HS-5 (cell line): ENCODE measurements around the gene COL19A1.
A peak's percentile ranks its signal among the peaks of the same experiment; 100 is the strongest.
"Not testable (repeated sequence)": the region's sequence is repeated elsewhere in the genome, so short reads cannot be mapped to it uniquely, and the experiment has no call there.

Experiments used
- DNase-seq: peaks from one replicate; pipeline ENCODE4 v3.0.0-alpha.2; 2012; ENCODE audit warnings: low read depth

The COL19A1 gene

DNA sequence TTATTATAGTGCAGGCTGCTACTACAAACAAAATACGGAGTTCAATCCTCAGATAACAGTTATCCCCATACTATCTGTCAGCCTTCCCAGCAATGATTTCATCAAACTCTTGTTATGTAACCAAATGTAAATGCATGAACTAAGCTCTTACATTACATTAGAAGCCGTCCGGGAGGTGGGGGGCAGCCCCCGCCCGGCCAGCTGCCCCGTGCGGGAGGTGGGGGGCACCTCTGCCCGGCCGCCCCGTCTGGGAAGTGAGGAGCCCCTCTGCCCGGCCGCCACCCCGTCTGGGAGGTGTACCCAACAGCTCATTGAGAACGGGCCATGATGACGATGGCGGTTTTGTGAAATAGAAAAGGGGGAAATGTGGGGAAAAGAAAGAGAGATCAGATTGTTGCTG lies 99.6 kb downstream of the COL19A1 start:
- not testable (repeated sequence) for DNase-seq

DNA sequence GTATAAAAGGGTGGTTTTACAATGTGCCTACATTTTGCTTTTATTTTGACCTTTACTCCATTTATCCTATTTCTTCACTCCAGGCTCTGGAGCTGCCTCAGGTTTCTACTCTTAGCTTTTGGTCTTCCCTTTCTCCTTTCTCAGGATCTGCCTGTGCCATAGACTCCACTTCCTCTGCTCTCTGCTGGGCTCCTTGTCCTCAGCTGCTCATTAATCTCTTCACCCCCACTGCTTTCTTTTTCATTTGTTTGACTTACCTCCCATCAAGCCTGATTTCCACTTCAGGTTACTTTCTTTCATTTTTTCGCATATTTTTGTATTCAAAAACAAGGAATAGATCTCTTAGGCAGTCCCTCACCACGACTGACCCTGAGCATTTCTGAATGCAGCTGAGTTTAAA lies 106.8 kb downstream of the COL19A1 start:
- no peak for DNase-seq

DNA sequence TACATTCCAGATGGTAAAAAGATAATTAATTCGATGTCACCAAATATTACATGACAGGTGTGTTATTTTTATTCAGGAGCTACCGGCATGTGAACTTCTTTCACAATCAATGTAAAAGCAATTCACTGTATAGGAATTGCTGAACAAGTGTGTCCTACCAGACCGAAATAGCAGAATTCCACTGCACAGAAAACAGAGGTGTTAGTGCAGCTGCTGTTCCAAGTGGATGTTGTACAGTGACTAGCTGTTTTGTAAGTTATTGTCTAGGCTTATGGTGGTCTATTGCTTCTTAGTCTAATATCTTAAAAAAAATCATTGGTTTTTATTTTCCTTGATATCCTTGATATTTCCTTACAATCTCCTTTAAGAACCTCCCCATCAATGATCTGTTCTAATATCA lies 107.4 kb downstream of the COL19A1 start:
- DNase-seq = no peak

- DNase-seq = peak; percentile 43
Measured at GRCh38 chr6:69974193-69974592, 107.8 kb downstream of the COL19A1 start.

DNA sequence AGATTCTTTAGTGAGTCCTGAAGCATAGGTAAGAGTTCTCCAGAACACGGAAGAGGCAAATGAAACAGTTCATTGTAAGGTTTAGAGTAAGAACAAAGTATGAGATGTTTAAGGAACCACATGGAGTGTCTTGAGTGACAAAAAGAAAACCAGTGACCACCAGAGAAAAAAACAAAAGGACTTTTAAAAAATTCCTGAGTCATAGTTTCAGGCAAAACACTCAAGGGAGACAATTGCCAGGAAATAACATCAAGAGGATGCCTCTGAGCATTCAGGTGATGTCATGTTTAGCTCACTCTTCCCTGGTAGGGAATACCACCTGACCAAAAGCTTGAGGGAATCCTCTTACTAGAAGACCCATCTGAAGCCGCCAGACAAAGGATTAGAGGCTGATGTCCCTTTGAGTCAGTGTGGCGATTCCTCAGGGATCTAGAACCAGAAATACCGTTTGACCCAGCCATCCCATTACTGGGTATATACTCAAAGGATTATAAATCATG lies 110.3 kb downstream of the COL19A1 start:
- DNase-seq = no peak

DNA sequence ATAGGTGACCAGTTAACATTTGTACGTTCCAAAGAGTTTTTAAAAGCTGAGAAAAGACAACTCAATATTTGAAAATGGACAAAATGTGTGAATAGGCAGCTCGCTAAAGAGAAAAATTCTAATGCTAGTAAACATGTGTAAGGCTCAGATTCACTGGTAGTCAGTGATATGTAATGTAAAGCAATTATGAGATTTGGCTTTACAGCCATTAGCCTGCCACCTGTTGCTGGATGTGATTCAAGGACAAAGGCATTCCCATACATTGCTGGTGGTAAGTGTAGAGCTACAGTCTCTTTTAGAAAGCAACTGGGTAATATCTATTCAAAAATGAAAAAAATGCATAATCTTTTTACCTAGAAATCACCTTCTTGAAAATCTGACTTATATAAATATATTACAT lies 114.3 kb downstream of the COL19A1 start:
- DNase-seq = no peak

DNA sequence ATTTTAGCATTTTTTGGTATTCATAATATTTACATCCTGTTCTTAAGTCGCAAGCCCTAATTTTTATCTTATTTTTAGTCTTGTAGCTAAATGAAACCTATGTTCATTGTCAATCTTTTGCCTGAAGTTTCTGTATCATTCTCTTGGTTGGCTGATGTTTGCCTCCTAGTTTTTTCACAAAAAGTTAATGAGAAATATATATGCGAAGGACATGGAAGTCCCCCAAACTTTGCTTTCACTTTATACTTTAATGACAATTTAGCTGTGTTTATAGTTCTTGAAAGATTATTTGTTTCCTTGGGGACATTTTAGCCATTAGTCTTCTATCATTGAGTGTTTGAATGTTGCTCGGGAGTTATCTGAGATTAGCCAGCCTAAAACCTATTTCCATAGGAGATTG lies 118.2 kb downstream of the COL19A1 start:
- DNase-seq = no peak

DNA sequence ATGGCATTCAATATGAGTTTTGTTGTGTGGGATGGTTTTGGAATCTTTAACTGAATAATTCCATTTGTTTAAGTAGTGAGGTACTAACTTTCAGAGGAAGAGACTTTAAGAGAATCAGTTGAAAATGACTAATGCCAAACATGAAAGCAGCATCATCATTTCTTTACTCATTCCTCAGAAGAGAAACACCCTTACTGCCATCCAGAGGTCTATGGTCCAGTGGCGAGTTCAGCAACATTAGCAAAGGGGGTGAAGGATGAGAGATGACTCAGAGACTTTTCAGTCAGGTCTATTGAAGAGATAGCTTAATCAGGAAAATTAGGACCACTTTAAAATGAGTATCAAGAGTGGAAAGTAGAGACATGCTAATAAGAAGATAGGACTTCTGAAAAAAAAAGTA lies 118.8 kb downstream of the COL19A1 start:
- peak; percentile 40 for DNase-seq

- DNase-seq = no peak
Measured at GRCh38 chr6:69987550-69987949, 121.2 kb downstream of the COL19A1 start.

DNA sequence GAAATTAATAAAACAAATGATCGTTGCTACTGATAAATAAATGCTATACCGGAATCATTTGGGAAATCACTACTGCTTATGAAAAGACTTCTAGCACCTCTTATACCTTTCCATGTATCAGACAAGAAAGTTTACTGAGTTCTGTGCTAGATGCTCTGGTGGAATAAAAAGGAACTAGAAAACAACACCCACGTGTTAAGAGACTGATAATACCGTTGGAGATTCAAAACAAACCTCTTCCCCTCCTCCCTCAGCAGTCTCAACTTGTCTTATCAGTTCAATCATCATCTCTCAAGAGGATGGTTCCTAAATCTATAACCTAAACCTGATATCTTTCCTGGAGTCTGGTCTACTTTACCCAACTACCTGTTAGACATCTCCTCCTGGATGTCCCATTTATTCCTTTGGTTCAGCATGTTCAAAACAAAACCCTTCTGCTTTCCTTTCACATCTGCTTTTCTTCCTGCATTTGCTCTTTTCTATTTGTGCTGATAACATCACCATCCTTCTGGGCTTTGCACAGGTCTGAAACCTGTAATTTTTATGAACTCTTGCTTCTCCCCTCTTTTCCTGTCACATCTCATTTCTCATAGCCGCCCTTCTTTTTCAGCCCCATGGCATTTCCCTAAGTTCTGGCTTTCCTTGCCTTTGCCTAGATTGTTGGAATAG lies 122.2 kb downstream of the COL19A1 start:
- DNase-seq = no peak

DNA sequence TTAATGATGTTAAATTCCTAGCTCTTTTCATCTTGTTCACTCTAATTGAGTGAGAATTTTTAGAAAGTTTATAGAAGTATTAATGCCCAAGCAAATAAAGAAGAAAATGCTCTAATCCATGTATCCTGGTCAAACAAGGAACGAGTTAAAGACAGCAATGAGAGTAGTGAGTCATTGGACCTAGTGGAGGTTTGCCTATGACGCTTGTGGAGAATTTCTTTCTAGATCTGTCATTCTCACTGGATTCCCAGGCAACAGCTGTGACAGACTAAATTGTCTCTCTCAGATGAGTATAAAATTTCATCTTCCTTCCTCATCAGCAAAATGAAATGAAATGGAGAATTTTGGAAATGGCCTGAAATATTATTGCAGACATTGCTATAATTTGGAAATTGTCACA lies 127.9 kb downstream of the COL19A1 start:
- peak; percentile 23 for DNase-seq

- no peak for DNase-seq
Measured at GRCh38 chr6:70008189-70008588, 141.8 kb downstream of the COL19A1 start.

DNA sequence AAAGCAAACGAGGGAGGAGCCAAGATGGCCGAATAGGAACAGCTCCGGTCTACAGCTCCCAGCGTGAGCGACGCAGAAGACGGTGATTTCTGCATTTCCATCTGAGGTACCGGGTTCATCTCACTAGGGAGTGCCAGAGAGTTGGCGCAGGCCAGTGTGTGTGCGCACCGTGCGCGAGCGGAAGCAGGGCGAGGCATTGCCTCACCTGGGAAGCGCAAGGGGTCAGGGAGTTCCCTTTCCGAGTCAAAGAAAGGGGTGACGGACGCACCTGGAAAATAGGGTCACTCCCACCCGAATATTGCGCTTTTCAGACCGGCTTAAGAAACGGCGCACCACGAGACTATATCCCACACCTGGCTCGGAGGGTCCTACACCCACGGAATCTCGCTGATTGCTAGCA lies 144.0 kb downstream of the COL19A1 start:
- DNase-seq = not testable (repeated sequence)

- DNase-seq = not testable (repeated sequence)
Measured at GRCh38 chr6:70023201-70023600, 156.8 kb downstream of the COL19A1 start.

DNA sequence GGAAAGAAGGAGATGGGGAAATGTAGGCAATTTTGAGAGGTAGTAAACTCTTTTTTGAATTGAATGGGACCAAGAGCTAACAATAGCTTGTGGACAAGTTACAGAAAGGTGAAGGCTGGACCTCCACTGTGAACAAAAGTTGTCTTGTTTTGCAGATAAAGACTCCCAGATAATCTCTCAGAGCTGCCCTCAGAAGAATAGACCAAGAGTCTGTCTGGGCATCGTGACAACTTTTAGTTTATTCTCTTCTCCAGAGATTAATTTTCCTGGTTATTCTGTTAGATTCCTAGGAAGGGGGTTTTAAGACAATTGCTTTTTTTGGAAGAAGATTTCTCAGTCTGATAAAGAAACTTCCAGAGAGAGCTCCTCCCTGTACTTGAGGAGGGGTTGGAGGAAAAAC lies 161.9 kb downstream of the COL19A1 start:
- DNase-seq = no peak

DNA sequence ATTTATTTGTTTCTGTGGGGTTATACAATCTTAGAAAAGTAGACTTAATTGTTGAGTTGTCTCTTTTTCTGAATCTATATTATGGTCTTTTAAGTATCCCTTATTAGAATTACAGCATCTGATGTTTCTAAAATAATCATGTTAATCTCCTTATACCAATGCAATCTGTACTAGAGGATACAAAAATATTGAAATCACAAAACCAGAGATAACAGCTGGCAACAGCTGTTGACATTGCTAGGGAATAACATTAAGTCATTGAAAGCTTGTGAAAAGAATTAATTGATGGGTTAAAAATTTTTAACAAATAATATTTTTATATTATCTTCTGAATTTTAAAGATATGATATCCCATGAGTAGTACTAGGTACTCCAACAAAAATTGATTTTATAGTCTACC lies 162.6 kb downstream of the COL19A1 start:
- no peak for DNase-seq

DNA sequence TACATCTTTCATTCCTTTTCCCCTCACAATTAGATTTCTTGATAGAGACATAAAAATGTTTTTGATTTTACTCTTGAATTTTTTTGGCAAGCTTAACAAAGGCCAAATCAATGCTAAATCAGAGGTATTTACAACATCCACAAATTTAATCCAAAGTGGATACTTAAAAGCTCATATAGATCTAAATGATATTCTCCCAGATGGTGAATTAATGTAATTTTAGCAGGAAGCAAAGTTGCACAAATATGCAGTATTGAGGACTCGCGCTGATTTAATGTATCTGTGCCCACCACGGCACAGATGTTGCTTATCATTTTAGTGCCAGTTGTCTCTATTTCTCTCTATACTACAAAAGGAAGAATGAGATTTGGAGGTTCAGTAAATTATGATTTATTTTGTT lies 167.4 kb downstream of the COL19A1 start:
- no peak for DNase-seq

DNA sequence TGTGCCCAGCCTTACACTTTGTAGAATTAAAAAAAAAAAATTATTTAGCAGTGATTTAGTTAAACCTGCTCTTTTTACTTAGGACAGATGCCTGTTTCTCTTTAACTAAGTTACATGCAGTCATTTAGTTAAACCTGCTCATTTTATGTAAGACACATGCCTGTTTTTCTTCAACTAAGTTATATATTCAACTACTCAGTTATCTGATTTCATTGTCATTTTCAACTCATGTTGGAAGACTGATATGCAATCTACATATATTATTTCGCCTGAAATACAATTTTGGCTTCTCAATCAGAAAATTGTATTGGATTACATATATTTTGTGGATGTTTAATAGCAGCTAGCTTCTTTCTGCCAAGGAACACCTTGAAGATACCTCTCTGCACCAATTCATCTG lies 171.1 kb downstream of the COL19A1 start:
- no peak for DNase-seq

GRCh38 chr6:70040766-70041165 lies 174.4 kb downstream of the COL19A1 start:
- DNase-seq = no peak

DNA sequence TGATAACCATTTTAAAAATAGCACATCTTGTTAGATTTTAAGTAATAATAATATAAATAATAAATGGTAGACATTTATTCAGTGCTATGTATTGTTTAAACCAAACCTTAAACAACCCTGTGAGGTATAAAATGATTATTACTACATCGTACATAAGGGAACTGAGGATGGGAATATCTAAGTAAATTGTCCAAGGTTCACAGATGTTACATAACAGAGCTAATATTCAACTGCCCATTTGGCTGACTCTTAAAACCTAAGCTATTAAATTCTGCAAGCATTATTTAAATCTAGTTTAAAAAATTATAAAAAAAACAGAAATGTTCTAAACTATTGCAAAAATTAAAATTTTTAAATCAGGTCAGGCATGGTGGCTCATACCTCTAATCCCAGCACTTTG lies 175.1 kb downstream of the COL19A1 start:
- DNase-seq = no peak

DNA sequence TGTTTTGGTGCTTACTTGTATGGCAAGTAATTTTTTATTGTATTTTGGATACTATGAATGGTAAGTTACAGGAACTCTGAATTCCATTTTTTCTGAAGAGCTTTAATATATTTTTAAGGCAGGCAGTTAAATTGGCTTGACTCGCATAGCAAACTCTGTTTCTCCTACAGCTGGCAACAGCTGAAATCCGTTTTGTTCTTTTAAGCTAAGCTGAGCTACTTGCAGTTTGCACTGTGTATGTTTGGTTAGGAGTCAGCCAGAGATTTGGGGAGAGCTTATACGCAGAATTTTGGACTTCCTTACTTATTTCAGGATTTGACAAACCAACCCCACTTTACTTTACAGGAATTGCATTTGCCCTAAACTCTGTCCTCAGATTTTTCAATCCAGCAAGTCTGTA lies 179.1 kb downstream of the COL19A1 start:
- DNase-seq = no peak

DNA sequence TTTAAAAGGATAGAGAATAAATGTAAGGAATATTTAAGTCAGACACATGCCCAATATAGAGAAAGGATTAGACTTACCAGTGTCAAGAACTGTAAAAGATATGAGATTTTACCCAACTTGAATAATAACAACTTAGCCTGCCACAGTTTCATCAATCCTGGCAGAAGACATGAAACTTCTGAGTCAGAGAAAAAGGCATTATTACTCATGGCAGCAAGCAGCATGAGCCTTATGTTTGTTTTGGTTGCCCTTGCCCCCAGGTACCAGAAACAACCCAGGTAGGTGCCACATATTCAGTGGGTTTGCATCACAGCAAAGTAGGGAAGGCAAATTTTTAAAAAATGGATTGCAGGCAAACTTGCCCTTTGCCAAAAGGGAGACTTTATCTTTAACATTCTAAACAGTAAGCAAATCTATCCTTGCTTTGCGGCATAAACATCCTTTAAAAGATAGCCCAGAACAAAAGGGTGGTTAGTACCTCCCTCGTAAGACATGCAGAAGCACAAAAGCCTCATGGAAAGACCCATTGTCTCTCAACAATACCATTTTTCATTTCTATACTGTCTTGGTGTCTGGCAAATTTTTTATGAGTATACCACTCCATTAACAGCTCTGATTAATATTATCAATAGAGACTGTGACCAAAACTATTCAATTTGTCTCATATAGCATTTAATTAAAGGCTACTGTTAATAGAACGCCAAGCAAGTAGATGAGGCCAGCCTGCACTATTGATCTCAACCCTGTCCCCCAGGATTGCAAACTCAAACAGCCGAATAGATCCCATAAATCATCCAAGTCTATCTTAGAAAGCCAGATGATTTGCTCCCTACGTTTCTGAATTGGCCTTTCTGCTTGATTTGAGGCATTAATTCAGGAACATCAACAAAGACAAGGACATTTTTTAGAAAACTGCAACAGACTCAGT lies 185.1 kb downstream of the COL19A1 start:
- DNase-seq = no peak

GRCh38 chr6:70059039-70059719 lies 192.8 kb downstream of the COL19A1 start:
- no peak for DNase-seq
